ENCODE results near the gene NUDT1.

GRCh38 chr7:2220506-2220905, 21.5 kb upstream of the NUDT1 start:
- no peak for TF ChIP-seq CTCF (IDR thresholded peaks at IDR 0.05; ENCODE audit: poor library complexity)
- TF ChIP-seq EZH2 (IDR thresholded peaks at IDR 0.05; ENCODE audit: borderline replicate concordance), result no peak

Data from hepatocyte (in vitro differentiated cells).